ENCODE measurements around the gene PTDSS2. TPM values are rescaled to one million over a fixed set of nuclear protein-coding genes. Genes with fewer than 3 reads are reported as not detected.
A peak's percentile ranks its signal among the peaks of the same experiment; 100 is the strongest.
"Not testable (repeated sequence)": the region's sequence is repeated elsewhere in the genome, so short reads cannot be mapped to it uniquely, and the experiment has no call there.

The PTDSS2 gene
- total RNA-seq, 1 donor from 2014 or later = 31.8 TPM

GRCh38 chr11:460331-461199 is 10.5 kb downstream of the PTDSS2 start:
- DNase-seq = peak; percentile 82
- intact Hi-C loops (cut with micrococcal nuclease) = no loop called here
- peak; percentile 80 for ATAC-seq

- ATAC-seq (peak; percentile 8), DNase-seq (no peak)
- intact Hi-C loops (cut with micrococcal nuclease) = no loop called here
Measured at GRCh38 chr11:461626-462025, 11.5 kb downstream of the PTDSS2 start.

GRCh38 chr11:462107-462890 is 12.2 kb downstream of the PTDSS2 start:
- DNase-seq (peak; percentile 26), ATAC-seq (no peak)
- intact Hi-C loops (cut with micrococcal nuclease) = no loop called here

GRCh38 chr11:464316-464715 is 14.2 kb downstream of the PTDSS2 start:
- intact Hi-C loops (cut with micrococcal nuclease) = no loop called here

GRCh38 chr11:465896-466530 is 15.9 kb downstream of the PTDSS2 start:
- DNase-seq (no peak), ATAC-seq (no peak)
- intact Hi-C loops (cut with micrococcal nuclease) = no loop called here

More at GRCh38 chr11:464316-464715, 14.2 kb downstream of the PTDSS2 start:
- ATAC-seq (no peak), DNase-seq (peak; percentile 26)

- intact Hi-C loops (cut with micrococcal nuclease) = no loop called here
- ATAC-seq (peak; percentile 42), DNase-seq (peak; percentile 35)
Measured at GRCh38 chr11:468036-468435, 18.0 kb downstream of the PTDSS2 start.

GRCh38 chr11:468493-468892 is 18.4 kb downstream of the PTDSS2 start:
- ATAC-seq = peak; percentile 62
- intact Hi-C loops (cut with micrococcal nuclease) = no loop called here
- peak; percentile 21 for DNase-seq

- ATAC-seq; intact Hi-C loops (cut with micrococcal nuclease): not testable (repeated sequence)
- DNase-seq = peak; percentile 11
Measured at GRCh38 chr11:469026-469683, 19.1 kb downstream of the PTDSS2 start.

GRCh38 chr11:469684-470560 is 19.8 kb downstream of the PTDSS2 start:
- peak; percentile 60 for DNase-seq
- peak; percentile 72 for ATAC-seq
- intact Hi-C loops (cut with micrococcal nuclease) = no loop called here

GRCh38 chr11:471468-472145 is 21.5 kb downstream of the PTDSS2 start:
- DNase-seq = no peak
- no peak for ATAC-seq
- intact Hi-C loops (cut with micrococcal nuclease) = no loop called here

GRCh38 chr11:472272-472671 is 22.2 kb downstream of the PTDSS2 start:
- no peak for ATAC-seq
- DNase-seq = no peak
- intact Hi-C loops (cut with micrococcal nuclease) = no loop called here

GRCh38 chr11:472816-473215 is 22.7 kb downstream of the PTDSS2 start:
- DNase-seq (no peak), ATAC-seq (no peak)
- intact Hi-C loops (cut with micrococcal nuclease) = no loop called here

- no peak for DNase-seq
- ATAC-seq = no peak
- intact Hi-C loops (cut with micrococcal nuclease) = no loop called here
Measured at GRCh38 chr11:473415-473814, 23.3 kb downstream of the PTDSS2 start.

GRCh38 chr11:473962-474785 is 24.1 kb downstream of the PTDSS2 start:
- intact Hi-C loops (cut with micrococcal nuclease) = no loop called here
- DNase-seq (no peak), ATAC-seq (no peak)

GRCh38 chr11:474914-475506 is 24.9 kb downstream of the PTDSS2 start:
- intact Hi-C loops (cut with micrococcal nuclease) = no loop called here
- DNase-seq (no peak), ATAC-seq (no peak)

- no peak for ATAC-seq
Measured at GRCh38 chr11:475941-476340, 25.9 kb downstream of the PTDSS2 start.

GRCh38 chr11:476416-476815 is 26.3 kb downstream of the PTDSS2 start:
- intact Hi-C loops (cut with micrococcal nuclease) = no loop called here
- ATAC-seq (no peak), DNase-seq (no peak)

More at GRCh38 chr11:475941-476340, 25.9 kb downstream of the PTDSS2 start:
- DNase-seq = no peak
- intact Hi-C loops (cut with micrococcal nuclease) = no loop called here
